Measurements from ENCODE around the gene ENTR1. TPM values are rescaled to one million over a fixed set of nuclear protein-coding genes. Genes with fewer than 3 reads are reported as not detected.

ENTR1 gene
- total RNA-seq, 4 donors from 2014 or later: 26.3 to 55.1 (median 44.0) TPM

DNA sequence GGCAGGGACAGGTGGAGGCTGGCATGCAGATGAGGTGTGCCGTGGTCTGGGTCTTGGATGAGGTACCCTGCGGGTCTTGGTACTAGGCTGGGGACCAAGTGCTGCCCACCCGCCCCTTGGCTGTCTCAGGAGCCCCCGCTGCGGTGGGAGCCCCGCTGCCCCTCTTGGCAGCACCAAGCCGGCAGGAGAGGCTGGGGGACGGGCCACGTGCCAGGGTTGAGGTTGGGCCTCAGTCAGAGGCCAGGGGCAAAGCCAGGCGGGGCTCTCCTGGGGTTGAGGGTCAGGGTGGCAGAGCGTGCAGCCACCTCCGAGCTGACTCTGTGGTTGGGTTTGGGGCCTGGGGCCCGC lies 38.9 kb downstream of the ENTR1 start:
- Histone ChIP-seq H3K4me3 (no peak overlapping the region), H3K4me1 (peaks cover 0 to 12% (median 0%) of the 10 kb centered on the region in 3 donors), H3K36me3 (no peaks in the 10 kb centered on the region), H3K9me3 (no peaks in the 10 kb centered on the region), H3K27ac (no peak overlapping the region), H3K27me3 (peaks cover 12% of the 10 kb centered on the region)
- no peak for ATAC-seq
- TF ChIP-seq POLR2AphosphoS5 (IDR thresholded peaks at IDR 0.05) (no peak), EP300 (IDR thresholded peaks at IDR 0.05) (no peak), POLR2A (IDR thresholded peaks at IDR 0.05) (no peak), CTCF (IDR thresholded peaks at IDR 0.05) (no peak)
- no CpG with 5 or more reads among the region's 13 CpGs for WGBS, 2 donors (ENCODE audit: low coverage in 1 of 2)

GRCh38 chr9:136370687-136371532 lies 39.5 kb downstream of the ENTR1 start:
- H3K4me1 ChIP-seq: peaks cover 0 to 12% (median 0%) of the 10 kb centered on the region in 3 donors
- H3K4me3 ChIP-seq: no peak overlapping the region
- no peaks in the 10 kb centered on the region for H3K36me3 ChIP-seq
- H3K27me3 ChIP-seq: peaks cover 15% of the 10 kb centered on the region
- H3K27ac ChIP-seq: no peak overlapping the region
- no CpG with 5 or more reads among the region's 54 CpGs for WGBS, 2 donors (ENCODE audit: low coverage in 1 of 2)
- no peak for ATAC-seq
- TF ChIP-seq POLR2AphosphoS5 (IDR thresholded peaks at IDR 0.05) (no peak), CTCF (IDR thresholded peaks at IDR 0.05) (no peak), EP300 (IDR thresholded peaks at IDR 0.05) (no peak), POLR2A (IDR thresholded peaks at IDR 0.05) (no peak)
- no peaks in the 10 kb centered on the region for H3K9me3 ChIP-seq

DNA sequence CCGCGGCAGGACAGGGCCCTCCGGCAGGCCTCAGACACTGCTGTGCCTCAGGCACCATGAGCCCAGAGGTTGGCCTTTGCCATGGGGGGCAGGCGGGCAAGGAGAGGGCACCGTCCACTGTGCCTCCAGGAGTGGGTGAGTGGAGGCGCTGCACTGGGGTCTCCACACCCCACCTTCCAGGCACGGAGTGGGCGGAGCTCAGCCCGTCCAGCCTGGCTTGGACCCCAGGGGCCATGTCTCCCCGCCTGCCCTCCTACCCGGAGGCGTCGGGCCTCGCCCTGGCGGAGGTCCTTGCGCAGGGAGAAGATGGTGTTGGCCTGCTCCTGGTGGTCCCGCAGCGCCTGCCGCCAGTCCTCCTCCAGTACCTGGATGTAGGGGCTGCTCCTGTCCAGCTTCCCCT lies 40.4 kb downstream of the ENTR1 start:
- no peak for TF ChIP-seq CTCF (IDR thresholded peaks at IDR 0.05)
- no peak for TF ChIP-seq POLR2AphosphoS5 (IDR thresholded peaks at IDR 0.05)
- no peak for TF ChIP-seq POLR2A (IDR thresholded peaks at IDR 0.05)
- no peak for TF ChIP-seq EP300 (IDR thresholded peaks at IDR 0.05)
- Histone ChIP-seq H3K9me3 (no peaks in the 10 kb centered on the region), H3K27ac (no peak overlapping the region), H3K4me3 (no peak overlapping the region), H3K27me3 (peaks cover 20% of the 10 kb centered on the region), H3K36me3 (no peaks in the 10 kb centered on the region), H3K4me1 (peaks cover 0 to 12% (median 0%) of the 10 kb centered on the region in 3 donors)
- no CpG with 5 or more reads among the region's 19 CpGs for WGBS, 2 donors (ENCODE audit: low coverage in 1 of 2)
- ATAC-seq: no peak

DNA sequence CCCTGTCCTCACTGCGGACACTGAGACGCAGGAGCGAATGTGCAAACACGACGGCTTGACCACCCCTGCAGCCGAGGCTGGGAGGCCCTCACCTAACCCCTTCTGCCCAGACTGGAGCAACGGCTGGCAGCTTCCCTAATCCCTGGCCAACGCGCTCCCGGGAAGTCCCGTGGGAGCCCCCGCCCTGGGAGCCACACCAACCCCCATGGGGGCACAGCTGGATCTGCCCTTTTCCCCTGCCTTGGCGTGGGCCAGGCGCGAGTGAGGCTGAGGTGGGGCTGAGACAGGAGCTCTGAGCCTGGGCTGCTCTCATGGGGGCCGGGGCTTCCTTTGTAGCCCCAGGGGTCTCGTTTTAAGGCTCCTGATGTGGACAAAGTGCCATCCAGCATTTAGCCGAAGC lies 42.2 kb downstream of the ENTR1 start:
- 80% methylated on average over 2 to 5 of the region's 18 CpGs for WGBS, 2 donors (ENCODE audit: low coverage in 1 of 2)

More for the DNA sequence above, 42.2 kb downstream of the ENTR1 start:
- no peak overlapping the region for H3K4me3 ChIP-seq
- peaks cover 0 to 20% (median 6%) of the 10 kb centered on the region in 3 donors for H3K4me1 ChIP-seq
- no peak for ATAC-seq
- H3K27me3 ChIP-seq: peaks cover 30% of the 10 kb centered on the region
- no peaks in the 10 kb centered on the region for H3K36me3 ChIP-seq
- TF ChIP-seq CTCF (IDR thresholded peaks at IDR 0.05): no peak
- no peak for TF ChIP-seq POLR2AphosphoS5 (IDR thresholded peaks at IDR 0.05)
- no peak for TF ChIP-seq EP300 (IDR thresholded peaks at IDR 0.05)
- TF ChIP-seq POLR2A (IDR thresholded peaks at IDR 0.05): no peak
- no peak overlapping the region for H3K27ac ChIP-seq
- no peaks in the 10 kb centered on the region for H3K9me3 ChIP-seq
